AG04449 (cell line): ENCODE results near the gene NNMT.

Experiments
- CTCF ChIA-PET: fragments of 350-600 bp; formaldehyde crosslinking; extraction: SDS; loops from one replicate; lab custom pipeline; 2021; ENCODE audit warnings: antibody characterized with exemption; lab: Yijun Ruan, JAX
- POLR2A ChIA-PET: fragments of 400-600, 350-600 bp; formaldehyde crosslinking; extraction: SDS; loops from one replicate; lab custom pipeline; 2020; ENCODE audit warnings: antibody characterized with exemption, inconsistent platforms; lab: Yijun Ruan, JAX
- DNase-seq: peaks from one replicate; pipeline ENCODE4 v3.0.0-alpha.2; 2010; ENCODE audit warnings: low read depth, low spot score
- H3K4me3 ChIP-seq: 2 replicates; pipeline ENCODE4 v1.5.1; 2011; ENCODE audit warnings: low read depth, mild to moderate bottlenecking, control low read depth, low read length
- TF ChIP-seq, protein P1 (sequence below): IDR thresholded peaks from one replicate; pipeline ENCODE4 v1.5.1; 2011; ENCODE audit warnings: mild to moderate bottlenecking, moderate library complexity, low read length, control low read depth, inconsistent platforms; ENCODE audit not compliant: insufficient read depth; ENCODE audit errors: missing control alignments

Gene NNMT

DNA sequence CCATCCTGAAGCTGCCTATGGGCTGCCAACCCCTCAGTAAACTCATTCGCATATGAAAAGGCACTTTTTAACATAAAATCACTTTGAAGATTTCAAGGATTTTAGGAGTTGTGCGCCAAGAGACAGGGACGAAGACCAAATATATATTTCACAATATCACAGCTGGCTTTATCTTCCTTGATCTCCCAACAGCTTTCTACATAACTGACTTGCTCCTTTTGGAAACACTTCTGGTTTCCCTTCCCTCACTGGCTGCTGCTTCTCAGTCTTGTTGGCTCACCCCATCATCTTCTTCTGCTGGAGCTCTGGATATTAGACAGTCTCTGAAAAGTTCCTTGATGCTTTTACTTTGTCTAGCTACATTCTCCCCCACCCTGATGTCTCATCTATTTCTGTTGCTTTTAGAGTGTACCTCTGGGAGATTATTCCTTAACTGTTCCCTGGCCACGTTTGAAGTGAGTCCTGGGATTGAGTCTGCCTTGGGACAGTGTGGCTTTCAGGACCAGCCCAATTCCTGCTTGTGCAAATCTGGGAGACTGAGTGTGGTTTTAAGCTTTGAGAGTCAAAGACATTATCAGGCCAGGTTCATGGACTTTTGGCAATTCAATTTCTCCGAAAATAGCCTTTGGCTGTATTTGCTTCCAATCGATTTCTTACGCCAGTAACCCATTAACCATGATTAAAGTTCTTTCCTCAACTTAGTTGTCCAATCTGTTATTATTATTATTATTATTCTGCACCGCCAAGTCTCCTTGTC is 30.9 kb upstream of the NNMT start:
- POLR2A ChIA-PET = no interaction called here
- CTCF ChIA-PET = interaction anchor here (0.9 to 11.2 kb wide), 7 partner anchors 9 to 461 kb away, joined by 3 to 279 read pairs (median 91); no protein-coding TSS in a partner anchor
- TF ChIP-seq, protein P1, sequence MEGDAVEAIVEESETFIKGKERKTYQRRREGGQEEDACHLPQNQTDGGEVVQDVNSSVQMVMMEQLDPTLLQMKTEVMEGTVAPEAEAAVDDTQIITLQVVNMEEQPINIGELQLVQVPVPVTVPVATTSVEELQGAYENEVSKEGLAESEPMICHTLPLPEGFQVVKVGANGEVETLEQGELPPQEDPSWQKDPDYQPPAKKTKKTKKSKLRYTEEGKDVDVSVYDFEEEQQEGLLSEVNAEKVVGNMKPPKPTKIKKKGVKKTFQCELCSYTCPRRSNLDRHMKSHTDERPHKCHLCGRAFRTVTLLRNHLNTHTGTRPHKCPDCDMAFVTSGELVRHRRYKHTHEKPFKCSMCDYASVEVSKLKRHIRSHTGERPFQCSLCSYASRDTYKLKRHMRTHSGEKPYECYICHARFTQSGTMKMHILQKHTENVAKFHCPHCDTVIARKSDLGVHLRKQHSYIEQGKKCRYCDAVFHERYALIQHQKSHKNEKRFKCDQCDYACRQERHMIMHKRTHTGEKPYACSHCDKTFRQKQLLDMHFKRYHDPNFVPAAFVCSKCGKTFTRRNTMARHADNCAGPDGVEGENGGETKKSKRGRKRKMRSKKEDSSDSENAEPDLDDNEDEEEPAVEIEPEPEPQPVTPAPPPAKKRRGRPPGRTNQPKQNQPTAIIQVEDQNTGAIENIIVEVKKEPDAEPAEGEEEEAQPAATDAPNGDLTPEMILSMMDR = no peak
- DNase-seq = no peak
- H3K4me3 ChIP-seq = no peak overlapping the region

- CTCF ChIA-PET = interaction anchor here (1.0 to 1.9 kb wide), 5 partner anchors 9 to 463 kb away, joined by 3 to 12 read pairs (median 8); no protein-coding TSS in a partner anchor
- TF ChIP-seq, protein P1 = no peak
- no peak overlapping the region for H3K4me3 ChIP-seq
- POLR2A ChIA-PET = no interaction called here
- DNase-seq = no peak
Measured at GRCh38 chr11:114269498-114269897, 26.7 kb upstream of the NNMT start.

GRCh38 chr11:114270531-114271270 is 25.5 kb upstream of the NNMT start:
- no peak overlapping the region for H3K4me3 ChIP-seq
- ChIA-PET CTCF (interaction anchor here (1.5 to 1.8 kb wide), 2 partner anchors 9 to 374 kb away, joined by 7 to 11 read pairs; no protein-coding TSS in a partner anchor), POLR2A (no interaction called here)
- DNase-seq = no peak
- TF ChIP-seq, protein P1 = no peak

- no peak overlapping the region for H3K4me3 ChIP-seq
- ChIA-PET CTCF (interaction anchor here (0.9 to 1.8 kb wide), 4 partner anchors 8 to 375 kb away, joined by 3 to 11 read pairs (median 8); no protein-coding TSS in a partner anchor), POLR2A (no interaction called here)
- TF ChIP-seq, protein P1 = no peak
- no peak for DNase-seq
Measured at GRCh38 chr11:114271316-114271715, 24.9 kb upstream of the NNMT start.

DNA sequence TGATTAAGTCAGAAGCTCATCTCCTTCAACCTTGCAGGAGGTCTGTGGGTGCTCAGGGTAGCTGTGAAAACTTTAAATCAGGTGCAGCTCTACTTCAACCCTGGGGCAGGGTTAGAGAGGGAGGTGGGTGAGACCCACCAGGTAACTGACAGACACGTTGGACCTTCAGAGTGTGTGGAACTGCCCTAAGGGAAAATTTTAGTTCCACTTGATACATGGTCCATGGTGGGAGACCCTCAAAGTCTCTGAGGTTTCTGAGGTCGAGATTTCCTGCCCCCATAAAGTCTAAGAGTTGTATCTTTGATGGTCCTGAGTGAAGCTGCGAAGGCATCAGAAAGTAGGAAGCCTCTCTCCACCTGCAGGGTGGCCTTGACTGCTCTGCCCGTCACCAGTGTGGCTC is 23.9 kb upstream of the NNMT start:
- TF ChIP-seq, protein P1 = no peak
- H3K4me3 ChIP-seq = no peak overlapping the region
- POLR2A ChIA-PET = no interaction called here
- no peak for DNase-seq
- CTCF ChIA-PET = interaction anchor here (1.1 to 1.8 kb wide), 5 partner anchors 8 to 489 kb away, joined by 3 to 11 read pairs (median 7); no protein-coding TSS in a partner anchor

- no peak for DNase-seq
- H3K4me3 ChIP-seq = no peak overlapping the region
- ChIA-PET CTCF (interaction anchor here (1.1 to 10.5 kb wide), 3 partner anchors 10 to 488 kb away, joined by 3 to 91 read pairs (median 3); no protein-coding TSS in a partner anchor), POLR2A (no interaction called here)
- TF ChIP-seq, protein P1 = no peak
Measured at GRCh38 chr11:114273071-114273470, 23.1 kb upstream of the NNMT start.
